ENCODE results near the gene MAP3K20.

- TF ChIP-seq, protein P1, sequence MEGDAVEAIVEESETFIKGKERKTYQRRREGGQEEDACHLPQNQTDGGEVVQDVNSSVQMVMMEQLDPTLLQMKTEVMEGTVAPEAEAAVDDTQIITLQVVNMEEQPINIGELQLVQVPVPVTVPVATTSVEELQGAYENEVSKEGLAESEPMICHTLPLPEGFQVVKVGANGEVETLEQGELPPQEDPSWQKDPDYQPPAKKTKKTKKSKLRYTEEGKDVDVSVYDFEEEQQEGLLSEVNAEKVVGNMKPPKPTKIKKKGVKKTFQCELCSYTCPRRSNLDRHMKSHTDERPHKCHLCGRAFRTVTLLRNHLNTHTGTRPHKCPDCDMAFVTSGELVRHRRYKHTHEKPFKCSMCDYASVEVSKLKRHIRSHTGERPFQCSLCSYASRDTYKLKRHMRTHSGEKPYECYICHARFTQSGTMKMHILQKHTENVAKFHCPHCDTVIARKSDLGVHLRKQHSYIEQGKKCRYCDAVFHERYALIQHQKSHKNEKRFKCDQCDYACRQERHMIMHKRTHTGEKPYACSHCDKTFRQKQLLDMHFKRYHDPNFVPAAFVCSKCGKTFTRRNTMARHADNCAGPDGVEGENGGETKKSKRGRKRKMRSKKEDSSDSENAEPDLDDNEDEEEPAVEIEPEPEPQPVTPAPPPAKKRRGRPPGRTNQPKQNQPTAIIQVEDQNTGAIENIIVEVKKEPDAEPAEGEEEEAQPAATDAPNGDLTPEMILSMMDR (conservative IDR thresholded peaks at IDR 0.05; ENCODE audit: low read depth in 2 of 2): no peak; a peak in 1 of 4 replicates
- no peak for TF ChIP-seq EZH2 (IDR thresholded peaks at IDR 0.05; ENCODE audit: low read depth, unreplicated experiment)
- no peak for TF ChIP-seq REST (IDR thresholded peaks at IDR 0.05; ENCODE audit: unreplicated experiment)
- TF ChIP-seq POLR2AphosphoS5 (IDR thresholded peaks at IDR 0.05; ENCODE audit: low read depth): no peak
- TF ChIP-seq, protein P2, sequence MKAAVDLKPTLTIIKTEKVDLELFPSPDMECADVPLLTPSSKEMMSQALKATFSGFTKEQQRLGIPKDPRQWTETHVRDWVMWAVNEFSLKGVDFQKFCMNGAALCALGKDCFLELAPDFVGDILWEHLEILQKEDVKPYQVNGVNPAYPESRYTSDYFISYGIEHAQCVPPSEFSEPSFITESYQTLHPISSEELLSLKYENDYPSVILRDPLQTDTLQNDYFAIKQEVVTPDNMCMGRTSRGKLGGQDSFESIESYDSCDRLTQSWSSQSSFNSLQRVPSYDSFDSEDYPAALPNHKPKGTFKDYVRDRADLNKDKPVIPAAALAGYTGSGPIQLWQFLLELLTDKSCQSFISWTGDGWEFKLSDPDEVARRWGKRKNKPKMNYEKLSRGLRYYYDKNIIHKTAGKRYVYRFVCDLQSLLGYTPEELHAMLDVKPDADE (IDR thresholded peaks at IDR 0.05): no peak
- no peak for TF ChIP-seq CREB1 (CRISPR knock-in tag; IDR thresholded peaks at IDR 0.05; ENCODE audit: low read depth)
- TF ChIP-seq EZH2phosphoT487 (IDR thresholded peaks at IDR 0.05; ENCODE audit: unreplicated experiment): no peak
Measured at GRCh38 chr2:173216668-173217067, 141.0 kb downstream of the MAP3K20 start.
